ENCODE measurements around the gene PEAK1.

PEAK1 gene

GRCh38 chr15:77446840-77447390 is 27.0 kb upstream of the PEAK1 start:
- no peak for TF ChIP-seq JUND (IDR thresholded peaks at IDR 0.05; ENCODE audit: low read depth)
- DNase-seq (ENCODE audit: low read depth in 1 of 2, low spot score in 1 of 2): peak in 1 of 2 experiments; percentile 15
- in situ Hi-C loops (cut with HindIII; ENCODE audit: low pct_unique_long_range_greater_than_20kb, low sequenced_read_pairs): no loop called here

- DNase-seq (ENCODE audit: low read depth in 1 of 2, low spot score in 1 of 2): peak in 1 of 2 experiments; percentile 26
- TF ChIP-seq JUND (IDR thresholded peaks at IDR 0.05; ENCODE audit: low read depth): no peak
- in situ Hi-C loops (cut with HindIII; ENCODE audit: low pct_unique_long_range_greater_than_20kb, low sequenced_read_pairs): no loop called here
Observed at GRCh38 chr15:77440378-77440999, 20.6 kb upstream of the PEAK1 start.

GRCh38 chr15:77437264-77437663 is 17.4 kb upstream of the PEAK1 start:
- in situ Hi-C loops (cut with HindIII; ENCODE audit: low pct_unique_long_range_greater_than_20kb, low sequenced_read_pairs): no loop called here
- no peak for TF ChIP-seq JUND (IDR thresholded peaks at IDR 0.05; ENCODE audit: low read depth)
- DNase-seq (ENCODE audit: low read depth in 1 of 2, low spot score in 1 of 2): no peak

- TF ChIP-seq JUND (IDR thresholded peaks at IDR 0.05; ENCODE audit: low read depth): no peak
- in situ Hi-C loops (cut with HindIII; ENCODE audit: low pct_unique_long_range_greater_than_20kb, low sequenced_read_pairs): no loop called here
- no peak for DNase-seq (ENCODE audit: low read depth in 1 of 2, low spot score in 1 of 2)
Observed at GRCh38 chr15:77436822-77437221, 16.9 kb upstream of the PEAK1 start.

GRCh38 chr15:77430652-77431051 is 10.7 kb upstream of the PEAK1 start:
- in situ Hi-C loops (cut with HindIII; ENCODE audit: low pct_unique_long_range_greater_than_20kb, low sequenced_read_pairs): no loop called here
- no peak for DNase-seq (ENCODE audit: low read depth in 1 of 2, low spot score in 1 of 2)
- no peak for TF ChIP-seq JUND (IDR thresholded peaks at IDR 0.05; ENCODE audit: low read depth)

GRCh38 chr15:77430213-77430612 is 10.3 kb upstream of the PEAK1 start:
- no peak for DNase-seq (ENCODE audit: low read depth in 1 of 2, low spot score in 1 of 2)
- in situ Hi-C loops (cut with HindIII; ENCODE audit: low pct_unique_long_range_greater_than_20kb, low sequenced_read_pairs): no loop called here
- TF ChIP-seq JUND (IDR thresholded peaks at IDR 0.05; ENCODE audit: low read depth): no peak

GRCh38 chr15:77426871-77427270 is 7.0 kb upstream of the PEAK1 start:
- DNase-seq (ENCODE audit: low read depth in 1 of 2, low spot score in 1 of 2): no peak
- in situ Hi-C loops (cut with HindIII; ENCODE audit: low pct_unique_long_range_greater_than_20kb, low sequenced_read_pairs): no loop called here
- TF ChIP-seq JUND (IDR thresholded peaks at IDR 0.05; ENCODE audit: low read depth): no peak

- no peak for DNase-seq (ENCODE audit: low read depth in 1 of 2, low spot score in 1 of 2)
- in situ Hi-C loops (cut with HindIII; ENCODE audit: low pct_unique_long_range_greater_than_20kb, low sequenced_read_pairs): no loop called here
- TF ChIP-seq JUND (IDR thresholded peaks at IDR 0.05; ENCODE audit: low read depth): no peak
Observed at GRCh38 chr15:77426377-77426776, 6.5 kb upstream of the PEAK1 start.

- in situ Hi-C loops (cut with HindIII; ENCODE audit: low pct_unique_long_range_greater_than_20kb, low sequenced_read_pairs): no loop called here
- no peak for TF ChIP-seq JUND (IDR thresholded peaks at IDR 0.05; ENCODE audit: low read depth)
- peak in 1 of 2 experiments; percentile 46 for DNase-seq (ENCODE audit: low read depth in 1 of 2, low spot score in 1 of 2)
Observed at GRCh38 chr15:77425104-77425503, 5.2 kb upstream of the PEAK1 start.

GRCh38 chr15:77421370-77421700 is 1.4 kb upstream of the PEAK1 start:
- no peak for DNase-seq (ENCODE audit: low read depth in 1 of 2, low spot score in 1 of 2)
- no peak for TF ChIP-seq JUND (IDR thresholded peaks at IDR 0.05; ENCODE audit: low read depth)
- in situ Hi-C loops (cut with HindIII; ENCODE audit: low pct_unique_long_range_greater_than_20kb, low sequenced_read_pairs): no loop called here

- TF ChIP-seq JUND (IDR thresholded peaks at IDR 0.05; ENCODE audit: low read depth): 0 out of 2 replicates have a peak, but pooled peaks have one; percentile 15
- DNase-seq (ENCODE audit: low read depth in 1 of 2, low spot score in 1 of 2): peak; percentile 45 to 89
- in situ Hi-C loops (cut with HindIII; ENCODE audit: low pct_unique_long_range_greater_than_20kb, low sequenced_read_pairs): no loop called here
Observed at GRCh38 chr15:77420610-77421369, 886 bp upstream of the PEAK1 start, which contains the start of gene HMG20A. Gene HMG20A, plus strand, starts transcription at chr15:77420888. Its CDS starts 37,520 bp downstream, at chr15:77458408.

GRCh38 chr15:77418966-77419835 is 703 bp downstream of the PEAK1 start:
- in situ Hi-C loops (cut with HindIII; ENCODE audit: low pct_unique_long_range_greater_than_20kb, low sequenced_read_pairs): no loop called here
- DNase-seq (ENCODE audit: low read depth in 1 of 2, low spot score in 1 of 2): peak in 1 of 2 experiments; percentile 25
- TF ChIP-seq JUND (IDR thresholded peaks at IDR 0.05; ENCODE audit: low read depth): no peak
